Measurements from ENCODE around the gene HBA2. TPM values are rescaled to one million over a fixed set of nuclear protein-coding genes. Genes with fewer than 3 reads are reported as not detected.
"Not testable (repeated sequence)": the region's sequence is repeated elsewhere in the genome, so short reads cannot be mapped to it uniquely, and the experiment has no call there.

Gene HBA2
- polyA plus RNA-seq, 4 donors, result 794 to 1,266 (median 1,092) TPM

GRCh38 chr16:173211-173854 lies 657 bp downstream of the HBA2 start:
- DNase-seq (ENCODE audit: low read depth in 4 of 4, low spot score in 3 of 4), result not testable (repeated sequence)

DNA sequence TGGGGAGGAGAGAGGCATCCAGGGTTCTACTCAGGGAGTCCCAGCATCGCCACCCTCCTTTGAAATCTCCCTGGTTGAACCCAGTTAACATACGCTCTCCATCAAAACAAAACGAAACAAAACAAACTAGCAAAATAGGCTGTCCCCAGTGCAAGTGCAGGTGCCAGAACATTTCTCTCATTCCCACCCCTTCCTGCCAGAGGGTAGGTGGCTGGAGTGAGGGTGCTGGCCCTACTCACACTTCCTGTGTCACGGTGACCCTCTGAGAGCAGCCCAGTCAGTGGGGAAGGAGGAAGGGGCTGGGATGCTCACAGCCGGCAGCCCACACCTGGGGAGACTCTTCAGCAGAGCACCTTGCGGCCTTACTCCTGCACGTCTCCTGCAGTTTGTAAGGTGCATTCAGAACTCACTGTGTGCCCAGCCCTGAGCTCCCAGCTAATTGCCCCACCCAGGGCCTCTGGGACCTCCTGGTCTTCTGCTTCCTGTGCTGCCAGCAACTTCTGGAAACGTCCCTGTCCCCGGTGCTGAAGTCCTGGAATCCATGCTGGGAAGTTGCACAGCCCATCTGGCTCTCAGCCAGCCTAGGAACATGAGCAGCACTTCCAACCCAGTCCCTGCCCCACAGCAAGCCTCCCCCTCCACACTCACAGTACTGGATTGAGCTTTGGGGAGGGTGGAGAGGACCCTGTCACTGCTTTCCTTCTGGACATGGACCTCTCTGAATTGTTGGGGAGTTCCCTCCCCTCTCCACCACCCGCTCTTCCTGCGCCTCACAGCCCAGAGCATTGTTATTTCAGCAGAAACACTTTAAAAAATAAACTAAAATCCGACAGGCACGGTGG lies 1.5 kb downstream of the HBA2 start:
- DNase-seq (ENCODE audit: low read depth in 4 of 4, low spot score in 3 of 4), result not testable (repeated sequence)

- DNase-seq (ENCODE audit: low read depth in 4 of 4, low spot score in 3 of 4), result no peak
These were observed 2.6 kb downstream of the HBA2 start for GRCh38 chr16:175011-175949.

DNA sequence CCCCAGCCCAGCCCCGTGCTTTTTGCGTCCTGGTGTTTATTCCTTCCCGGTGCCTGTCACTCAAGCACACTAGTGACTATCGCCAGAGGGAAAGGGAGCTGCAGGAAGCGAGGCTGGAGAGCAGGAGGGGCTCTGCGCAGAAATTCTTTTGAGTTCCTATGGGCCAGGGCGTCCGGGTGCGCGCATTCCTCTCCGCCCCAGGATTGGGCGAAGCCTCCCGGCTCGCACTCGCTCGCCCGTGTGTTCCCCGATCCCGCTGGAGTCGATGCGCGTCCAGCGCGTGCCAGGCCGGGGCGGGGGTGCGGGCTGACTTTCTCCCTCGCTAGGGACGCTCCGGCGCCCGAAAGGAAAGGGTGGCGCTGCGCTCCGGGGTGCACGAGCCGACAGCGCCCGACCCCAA lies 3.3 kb downstream of the HBA2 start:
- DNase-seq (ENCODE audit: low read depth in 4 of 4, low spot score in 3 of 4), result not testable (repeated sequence)

DNA sequence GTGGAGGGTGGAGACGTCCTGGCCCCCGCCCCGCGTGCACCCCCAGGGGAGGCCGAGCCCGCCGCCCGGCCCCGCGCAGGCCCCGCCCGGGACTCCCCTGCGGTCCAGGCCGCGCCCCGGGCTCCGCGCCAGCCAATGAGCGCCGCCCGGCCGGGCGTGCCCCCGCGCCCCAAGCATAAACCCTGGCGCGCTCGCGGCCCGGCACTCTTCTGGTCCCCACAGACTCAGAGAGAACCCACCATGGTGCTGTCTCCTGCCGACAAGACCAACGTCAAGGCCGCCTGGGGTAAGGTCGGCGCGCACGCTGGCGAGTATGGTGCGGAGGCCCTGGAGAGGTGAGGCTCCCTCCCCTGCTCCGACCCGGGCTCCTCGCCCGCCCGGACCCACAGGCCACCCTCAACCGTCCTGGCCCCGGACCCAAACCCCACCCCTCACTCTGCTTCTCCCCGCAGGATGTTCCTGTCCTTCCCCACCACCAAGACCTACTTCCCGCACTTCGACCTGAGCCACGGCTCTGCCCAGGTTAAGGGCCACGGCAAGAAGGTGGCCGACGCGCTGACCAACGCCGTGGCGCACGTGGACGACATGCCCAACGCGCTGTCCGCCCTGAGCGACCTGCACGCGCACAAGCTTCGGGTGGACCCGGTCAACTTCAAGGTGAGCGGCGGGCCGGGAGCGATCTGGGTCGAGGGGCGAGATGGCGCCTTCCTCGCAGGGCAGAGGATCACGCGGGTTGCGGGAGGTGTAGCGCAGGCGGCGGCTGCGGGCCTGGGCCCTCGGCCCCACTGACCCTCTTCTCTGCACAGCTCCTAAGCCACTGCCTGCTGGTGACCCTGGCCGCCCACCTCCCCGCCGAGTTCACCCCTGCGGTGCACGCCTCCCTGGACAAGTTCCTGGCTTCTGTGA lies 4.1 kb downstream of the HBA2 start, which contains the start of gene HBA1:
Gene HBA1 (plus strand): TSS at position 204 of the 906 bp plus-strand sequence. CDS start 37 bp downstream, at position 241.
- not testable (repeated sequence) for DNase-seq (ENCODE audit: low read depth in 4 of 4, low spot score in 3 of 4)

DNA sequence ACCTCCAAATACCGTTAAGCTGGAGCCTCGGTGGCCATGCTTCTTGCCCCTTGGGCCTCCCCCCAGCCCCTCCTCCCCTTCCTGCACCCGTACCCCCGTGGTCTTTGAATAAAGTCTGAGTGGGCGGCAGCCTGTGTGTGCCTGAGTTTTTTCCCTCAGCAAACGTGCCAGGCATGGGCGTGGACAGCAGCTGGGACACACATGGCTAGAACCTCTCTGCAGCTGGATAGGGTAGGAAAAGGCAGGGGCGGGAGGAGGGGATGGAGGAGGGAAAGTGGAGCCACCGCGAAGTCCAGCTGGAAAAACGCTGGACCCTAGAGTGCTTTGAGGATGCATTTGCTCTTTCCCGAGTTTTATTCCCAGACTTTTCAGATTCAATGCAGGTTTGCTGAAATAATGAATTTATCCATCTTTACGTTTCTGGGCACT lies 4.7 kb downstream of the HBA2 start:
- DNase-seq (ENCODE audit: low read depth in 4 of 4, low spot score in 3 of 4), result no peak

- DNase-seq (ENCODE audit: low read depth in 4 of 4, low spot score in 3 of 4), result no peak
These were observed 5.4 kb downstream of the HBA2 start for GRCh38 chr16:177981-178667.

DNA sequence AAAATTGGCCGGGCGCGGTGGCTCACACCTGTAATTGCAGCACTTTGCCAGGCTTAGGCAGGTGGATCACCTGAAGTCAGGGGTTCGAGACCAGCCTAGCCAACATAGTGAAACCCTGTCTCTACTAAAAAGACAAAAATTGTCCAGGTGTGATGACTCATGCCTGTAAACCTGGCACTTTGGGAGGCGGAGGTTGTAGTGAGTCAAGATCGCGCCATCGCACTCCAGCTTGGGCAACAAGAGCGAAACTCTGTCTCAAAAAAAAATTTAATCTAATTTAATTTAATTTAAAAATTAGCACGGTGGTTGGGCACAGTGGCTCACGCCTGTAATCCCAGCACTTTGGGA lies 6.0 kb downstream of the HBA2 start:
- no peak for DNase-seq (ENCODE audit: low read depth in 4 of 4, low spot score in 3 of 4)

- no peak for DNase-seq (ENCODE audit: low read depth in 4 of 4, low spot score in 3 of 4)
These were observed 6.8 kb downstream of the HBA2 start for GRCh38 chr16:179211-180092.

DNA sequence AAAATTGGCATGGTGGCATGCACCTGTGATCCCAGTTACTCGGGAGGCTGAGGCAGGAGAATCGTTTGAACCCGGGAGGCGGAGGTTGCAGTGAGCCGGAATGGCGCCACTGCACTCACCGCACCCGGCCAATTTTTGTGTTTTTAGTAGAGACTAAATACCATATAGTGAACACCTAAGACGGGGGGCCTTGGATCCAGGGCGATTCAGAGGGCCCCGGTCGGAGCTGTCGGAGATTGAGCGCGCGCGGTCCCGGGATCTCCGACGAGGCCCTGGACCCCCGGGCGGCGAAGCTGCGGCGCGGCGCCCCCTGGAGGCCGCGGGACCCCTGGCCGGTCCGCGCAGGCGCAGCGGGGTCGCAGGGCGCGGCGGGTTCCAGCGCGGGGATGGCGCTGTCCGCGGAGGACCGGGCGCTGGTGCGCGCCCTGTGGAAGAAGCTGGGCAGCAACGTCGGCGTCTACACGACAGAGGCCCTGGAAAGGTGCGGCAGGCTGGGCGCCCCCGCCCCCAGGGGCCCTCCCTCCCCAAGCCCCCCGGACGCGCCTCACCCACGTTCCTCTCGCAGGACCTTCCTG lies 7.5 kb downstream of the HBA2 start, which contains the start of gene HBQ1:
Gene HBQ1 (plus strand): TSS at position 359 of the 575 bp plus-strand sequence. CDS start 28 bp downstream, at position 387.
- DNase-seq (ENCODE audit: low read depth in 4 of 4, low spot score in 3 of 4), result no peak

DNA sequence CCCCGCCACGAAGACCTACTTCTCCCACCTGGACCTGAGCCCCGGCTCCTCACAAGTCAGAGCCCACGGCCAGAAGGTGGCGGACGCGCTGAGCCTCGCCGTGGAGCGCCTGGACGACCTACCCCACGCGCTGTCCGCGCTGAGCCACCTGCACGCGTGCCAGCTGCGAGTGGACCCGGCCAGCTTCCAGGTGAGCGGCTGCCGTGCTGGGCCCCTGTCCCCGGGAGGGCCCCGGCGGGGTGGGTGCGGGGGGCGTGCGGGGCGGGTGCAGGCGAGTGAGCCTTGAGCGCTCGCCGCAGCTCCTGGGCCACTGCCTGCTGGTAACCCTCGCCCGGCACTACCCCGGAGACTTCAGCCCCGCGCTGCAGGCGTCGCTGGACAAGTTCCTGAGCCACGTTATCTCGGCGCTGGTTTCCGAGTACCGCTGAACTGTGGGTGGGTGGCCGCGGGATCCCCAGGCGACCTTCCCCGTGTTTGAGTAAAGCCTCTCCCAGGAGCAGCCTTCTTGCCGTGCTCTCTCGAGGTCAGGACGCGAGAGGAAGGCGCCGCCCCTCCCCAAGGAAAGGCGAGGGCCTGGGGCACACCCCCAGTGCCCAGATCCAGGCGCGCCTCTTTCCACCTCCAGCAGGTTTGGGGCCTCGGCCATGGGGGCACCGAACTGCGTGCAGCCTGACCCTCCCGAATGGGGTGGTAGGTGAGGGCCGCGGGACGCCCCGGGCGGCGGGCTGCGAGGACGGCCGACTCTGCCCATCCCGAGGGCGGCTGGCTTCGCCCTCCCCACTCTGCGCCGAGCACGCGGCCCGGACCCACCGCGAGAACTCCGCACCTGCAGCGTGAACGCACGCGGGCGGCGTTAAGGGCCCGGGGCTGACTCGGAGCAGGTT lies 8.2 kb downstream of the HBA2 start:
- DNase-seq (ENCODE audit: low read depth in 4 of 4, low spot score in 3 of 4), result no peak

DNA sequence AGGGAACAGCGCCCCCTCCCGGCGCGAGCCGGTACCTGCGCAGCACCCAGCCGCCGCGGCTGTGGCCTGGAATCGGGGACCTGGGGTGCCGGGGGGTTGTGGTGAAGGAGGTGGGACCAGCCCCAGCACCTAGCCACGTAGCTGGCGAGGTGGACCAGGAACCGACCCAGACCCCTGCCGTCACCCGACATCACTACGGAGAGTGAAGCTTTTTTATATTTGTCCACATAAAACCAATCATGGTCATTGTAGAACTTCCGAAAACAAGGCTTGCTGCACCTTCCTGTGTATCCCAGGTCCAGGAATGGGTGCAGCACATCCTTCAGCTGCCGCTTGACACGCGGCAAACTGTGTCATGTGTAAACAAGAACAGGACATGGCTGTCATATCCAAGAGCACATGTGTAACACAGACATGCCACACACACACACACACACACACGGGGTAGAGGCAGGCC lies 8.9 kb downstream of the HBA2 start:
- DNase-seq (ENCODE audit: low read depth in 4 of 4, low spot score in 3 of 4), result peak in 1 of 4 donors; percentile 39

GRCh38 chr16:183005-183404 lies 10.3 kb downstream of the HBA2 start:
- DNase-seq (ENCODE audit: low read depth in 4 of 4, low spot score in 3 of 4), result no peak

GRCh38 chr16:185213-185612 lies 12.5 kb downstream of the HBA2 start:
- no peak for DNase-seq (ENCODE audit: low read depth in 4 of 4, low spot score in 3 of 4)

- DNase-seq (ENCODE audit: low read depth in 4 of 4, low spot score in 3 of 4), result no peak
These were observed 13.0 kb downstream of the HBA2 start for GRCh38 chr16:185691-186090.

DNA sequence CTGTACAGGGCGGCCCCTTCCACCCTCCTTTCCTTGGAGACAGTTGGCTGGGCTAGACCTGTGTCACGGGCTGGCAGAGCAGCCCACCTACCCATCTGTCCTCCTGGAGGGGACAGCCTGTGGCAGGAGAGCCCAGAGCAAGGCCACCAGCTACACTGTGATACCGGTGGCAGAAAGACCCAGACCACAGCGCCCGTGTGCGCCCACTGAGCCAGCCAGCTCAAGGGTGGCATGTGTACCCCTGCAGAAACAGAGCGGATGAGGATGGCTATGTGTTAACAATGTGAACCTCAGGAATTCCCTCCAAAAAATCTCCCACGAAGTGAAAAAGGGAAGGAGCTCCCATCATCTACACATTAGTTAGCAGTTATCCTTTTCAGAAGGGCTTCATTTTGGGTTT lies 14.7 kb downstream of the HBA2 start:
- no peak for DNase-seq (ENCODE audit: low read depth in 4 of 4, low spot score in 3 of 4)

DNA sequence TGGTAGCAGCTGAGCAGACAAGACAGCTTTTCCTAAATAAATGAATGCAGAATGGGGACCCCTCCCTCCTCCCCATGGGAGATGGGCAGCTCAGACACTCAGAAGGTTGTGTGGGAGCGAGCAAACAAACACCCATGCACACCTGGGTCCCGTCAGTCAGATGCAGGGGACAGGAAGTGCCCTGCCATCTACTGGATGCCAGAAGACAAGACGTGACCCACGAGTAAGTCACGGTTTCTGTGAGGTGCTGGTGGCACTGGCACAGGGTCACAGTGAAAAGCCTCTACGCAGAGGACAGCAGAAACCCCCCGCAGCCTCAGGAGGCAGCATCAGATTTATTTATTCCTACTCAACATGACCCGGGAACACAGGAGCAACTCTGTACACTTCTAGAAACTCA lies 16.0 kb downstream of the HBA2 start:
- no peak for DNase-seq (ENCODE audit: low read depth in 4 of 4, low spot score in 3 of 4)

Measured in right renal pelvis (tissue), 4 donors.